ENCODE measurements around the gene CDC25C. TPM values are rescaled to one million over a fixed set of nuclear protein-coding genes. Genes with fewer than 3 reads are reported as not detected.

The CDC25C gene
- total RNA-seq, 2 donors from 2014 or later: 14.8 to 30.6 TPM

DNA sequence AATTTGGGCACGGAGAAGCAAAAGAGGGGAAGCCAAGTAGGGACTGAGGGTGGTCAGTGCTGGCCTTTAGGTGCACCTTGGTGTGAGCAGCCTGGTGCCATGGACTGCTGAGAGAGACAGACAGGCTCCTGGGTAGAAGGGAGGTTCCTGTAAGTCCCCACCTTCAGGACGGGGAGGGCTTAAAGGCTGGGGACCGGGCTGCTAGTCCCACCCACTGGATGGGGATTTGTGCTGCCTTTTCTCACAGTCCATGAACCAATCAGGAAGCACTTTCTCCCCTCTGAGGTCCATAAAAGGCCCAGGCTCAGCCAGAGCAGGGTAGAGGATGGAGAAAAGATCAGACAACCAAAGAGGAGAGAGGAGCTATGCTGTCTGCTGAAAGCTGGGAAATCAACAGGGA lies 15.2 kb downstream of the CDC25C start:
- H3K27ac Mint-ChIP-seq: peak overlapping the region; percentile 23
- DNase-seq: peak; percentile 64
- TF ChIP-seq, protein P1, sequence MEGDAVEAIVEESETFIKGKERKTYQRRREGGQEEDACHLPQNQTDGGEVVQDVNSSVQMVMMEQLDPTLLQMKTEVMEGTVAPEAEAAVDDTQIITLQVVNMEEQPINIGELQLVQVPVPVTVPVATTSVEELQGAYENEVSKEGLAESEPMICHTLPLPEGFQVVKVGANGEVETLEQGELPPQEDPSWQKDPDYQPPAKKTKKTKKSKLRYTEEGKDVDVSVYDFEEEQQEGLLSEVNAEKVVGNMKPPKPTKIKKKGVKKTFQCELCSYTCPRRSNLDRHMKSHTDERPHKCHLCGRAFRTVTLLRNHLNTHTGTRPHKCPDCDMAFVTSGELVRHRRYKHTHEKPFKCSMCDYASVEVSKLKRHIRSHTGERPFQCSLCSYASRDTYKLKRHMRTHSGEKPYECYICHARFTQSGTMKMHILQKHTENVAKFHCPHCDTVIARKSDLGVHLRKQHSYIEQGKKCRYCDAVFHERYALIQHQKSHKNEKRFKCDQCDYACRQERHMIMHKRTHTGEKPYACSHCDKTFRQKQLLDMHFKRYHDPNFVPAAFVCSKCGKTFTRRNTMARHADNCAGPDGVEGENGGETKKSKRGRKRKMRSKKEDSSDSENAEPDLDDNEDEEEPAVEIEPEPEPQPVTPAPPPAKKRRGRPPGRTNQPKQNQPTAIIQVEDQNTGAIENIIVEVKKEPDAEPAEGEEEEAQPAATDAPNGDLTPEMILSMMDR (conservative IDR thresholded peaks at IDR 0.05): no peak
- H3K9me3 Mint-ChIP-seq: no peaks in the 10 kb centered on the region
- H3K27ac ChIP-seq (ENCODE audit: low read depth, low read length): no peak overlapping the region
- no peak overlapping the region for H3K9ac ChIP-seq (ENCODE audit: extremely low read depth, low read length, poor library complexity, severe bottlenecking)
- 80 to 85% methylated on average over 2 to 3 of the region's 3 CpGs for WGBS, 2 experiments (ENCODE audit: insufficient coverage in 1 of 2, insufficient read length in 1 of 2)
- H3K27me3 Mint-ChIP-seq (ENCODE audit: insufficient read depth): no peaks in the 10 kb centered on the region
- H3K27me3 ChIP-seq (ENCODE audit: control insufficient read depth, insufficient read depth, low read length, poor library complexity, severe bottlenecking): no peaks in the 10 kb centered on the region
- no peaks in the 10 kb centered on the region for H3K4me1 ChIP-seq (ENCODE audit: control insufficient read depth, insufficient read depth, low read length)
- H3K4me1 Mint-ChIP-seq: no peaks in the 10 kb centered on the region
- H3K4me3 ChIP-seq (ENCODE audit: low read length): no peak overlapping the region
- peaks cover 43% of the 10 kb centered on the region for H3K36me3 Mint-ChIP-seq (ENCODE audit: low read depth)
- peaks cover 3% of the 10 kb centered on the region for H3K9me3 ChIP-seq (ENCODE audit: control insufficient read depth, low read length)
- H3K4me3 Mint-ChIP-seq: no peak overlapping the region
- peaks cover 31% of the 10 kb centered on the region for H3K36me3 ChIP-seq (ENCODE audit: control insufficient read depth, insufficient read depth, low read length)

DNA sequence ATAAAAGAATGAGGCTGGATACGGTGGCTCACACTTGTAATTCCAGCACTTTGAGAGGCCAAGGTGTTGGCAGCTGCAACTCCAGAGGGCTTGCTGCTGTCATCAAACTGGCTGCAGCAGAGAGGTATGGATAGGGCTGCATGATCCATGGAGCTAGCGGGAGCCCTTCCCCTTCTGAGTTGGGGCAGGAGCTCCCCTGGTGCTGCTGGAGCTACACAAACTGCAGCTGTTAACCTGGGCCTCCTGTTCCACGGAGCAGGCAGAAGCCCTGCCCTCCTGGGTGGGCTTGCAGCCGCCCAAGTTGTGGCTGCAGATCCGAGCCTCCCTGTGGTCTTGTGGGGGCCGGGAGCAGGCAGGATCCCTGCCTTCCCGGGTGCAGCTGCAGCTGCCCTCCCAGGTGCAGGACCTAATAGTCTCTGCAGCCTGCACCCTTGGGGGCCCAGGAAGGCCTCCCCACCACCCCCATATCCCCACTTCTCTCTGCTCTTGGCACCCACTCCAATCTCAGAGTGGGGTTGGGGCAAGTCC lies 15.8 kb downstream of the CDC25C start:
- 92 to 100% methylated on average over 2 to 7 of the region's 7 CpGs for WGBS, 2 experiments (ENCODE audit: insufficient coverage in 1 of 2, insufficient read length in 1 of 2)
- H3K4me3 ChIP-seq (ENCODE audit: low read length): no peak overlapping the region
- no peak overlapping the region for H3K4me3 Mint-ChIP-seq
- H3K4me1 ChIP-seq (ENCODE audit: control insufficient read depth, insufficient read depth, low read length): no peaks in the 10 kb centered on the region
- H3K27me3 Mint-ChIP-seq (ENCODE audit: insufficient read depth): no peaks in the 10 kb centered on the region
- H3K36me3 ChIP-seq (ENCODE audit: control insufficient read depth, insufficient read depth, low read length): peaks cover 31% of the 10 kb centered on the region
- H3K9me3 ChIP-seq (ENCODE audit: control insufficient read depth, low read length): peaks cover 3% of the 10 kb centered on the region
- no peak overlapping the region for H3K9ac ChIP-seq (ENCODE audit: extremely low read depth, low read length, poor library complexity, severe bottlenecking)
- DNase-seq: peak; percentile 29
- no peak overlapping the region for H3K27ac ChIP-seq (ENCODE audit: low read depth, low read length)
- peaks cover 43% of the 10 kb centered on the region for H3K36me3 Mint-ChIP-seq (ENCODE audit: low read depth)
- H3K4me1 Mint-ChIP-seq: no peaks in the 10 kb centered on the region
- H3K27me3 ChIP-seq (ENCODE audit: control insufficient read depth, insufficient read depth, low read length, poor library complexity, severe bottlenecking): no peaks in the 10 kb centered on the region
- TF ChIP-seq, protein P1 (conservative IDR thresholded peaks at IDR 0.05): no peak
- H3K9me3 Mint-ChIP-seq: no peaks in the 10 kb centered on the region
- H3K27ac Mint-ChIP-seq: no peak overlapping the region

DNA sequence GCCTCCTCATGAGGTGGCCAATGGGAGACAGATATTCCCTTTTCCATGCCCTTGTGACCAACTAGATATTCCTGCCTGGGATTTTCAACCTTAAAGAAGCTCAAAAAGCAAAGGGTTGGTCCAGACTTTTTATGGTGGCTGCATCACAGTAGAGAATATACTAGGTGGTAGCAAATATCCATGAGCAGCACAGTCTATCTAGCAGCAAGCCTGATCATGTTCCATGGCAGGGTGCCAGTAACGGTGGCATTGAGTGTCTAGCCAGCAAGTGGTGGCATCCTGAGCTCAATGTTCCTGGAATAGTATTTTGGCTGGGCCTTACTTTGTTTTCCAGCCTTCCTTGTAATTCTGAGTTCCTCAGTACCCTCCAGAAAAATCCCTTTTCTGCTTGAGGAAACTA lies 25.8 kb downstream of the CDC25C start:
- Histone ChIP-seq H3K27ac (ENCODE audit: low read depth, low read length) (no peak overlapping the region), H3K9ac (ENCODE audit: extremely low read depth, low read length, poor library complexity, severe bottlenecking) (no peak overlapping the region), H3K36me3 (ENCODE audit: control insufficient read depth, insufficient read depth, low read length) (no peaks in the 10 kb centered on the region), H3K4me3 (ENCODE audit: low read length) (no peak overlapping the region), H3K9me3 (ENCODE audit: control insufficient read depth, low read length) (no peaks in the 10 kb centered on the region), H3K4me1 (ENCODE audit: control insufficient read depth, insufficient read depth, low read length) (no peaks in the 10 kb centered on the region), H3K27me3 (ENCODE audit: control insufficient read depth, insufficient read depth, low read length, poor library complexity, severe bottlenecking) (no peaks in the 10 kb centered on the region)
- H3K27ac Mint-ChIP-seq: no peak overlapping the region
- H3K9me3 Mint-ChIP-seq: no peaks in the 10 kb centered on the region
- H3K36me3 Mint-ChIP-seq (ENCODE audit: low read depth): peaks cover 9% of the 10 kb centered on the region
- TF ChIP-seq, protein P1 (conservative IDR thresholded peaks at IDR 0.05): no peak
- peaks cover 2% of the 10 kb centered on the region for H3K4me1 Mint-ChIP-seq
- no peaks in the 10 kb centered on the region for H3K27me3 Mint-ChIP-seq (ENCODE audit: insufficient read depth)
- WGBS, 2 experiments (ENCODE audit: insufficient coverage in 1 of 2, insufficient read length in 1 of 2): 92 to 100% methylated on average over 1 of the region's 1 CpG
- DNase-seq: no peak
- no peak overlapping the region for H3K4me3 Mint-ChIP-seq
